ENCODE data around the gene BHLHE41. TPM values are rescaled to one million over a fixed set of nuclear protein-coding genes. Genes with fewer than 3 reads are reported as not detected.
A peak's percentile ranks its signal among the peaks of the same experiment; 100 is the strongest.

The BHLHE41 gene
- total RNA-seq, 1 donor from 2014 or later, result 2.9 TPM

GRCh38 chr12:26097046-26097878, 27.6 kb downstream of the BHLHE41 start:
- no peaks in the 10 kb centered on the region for H3K4me1 ChIP-seq
- H3K4me3 ChIP-seq, result no peak overlapping the region
- H3K36me3 ChIP-seq, result no peaks in the 10 kb centered on the region
- no peak overlapping the region for H3K27ac ChIP-seq
- H3K27me3 ChIP-seq, result no peaks in the 10 kb centered on the region
- TF ChIP-seq, protein P1, sequence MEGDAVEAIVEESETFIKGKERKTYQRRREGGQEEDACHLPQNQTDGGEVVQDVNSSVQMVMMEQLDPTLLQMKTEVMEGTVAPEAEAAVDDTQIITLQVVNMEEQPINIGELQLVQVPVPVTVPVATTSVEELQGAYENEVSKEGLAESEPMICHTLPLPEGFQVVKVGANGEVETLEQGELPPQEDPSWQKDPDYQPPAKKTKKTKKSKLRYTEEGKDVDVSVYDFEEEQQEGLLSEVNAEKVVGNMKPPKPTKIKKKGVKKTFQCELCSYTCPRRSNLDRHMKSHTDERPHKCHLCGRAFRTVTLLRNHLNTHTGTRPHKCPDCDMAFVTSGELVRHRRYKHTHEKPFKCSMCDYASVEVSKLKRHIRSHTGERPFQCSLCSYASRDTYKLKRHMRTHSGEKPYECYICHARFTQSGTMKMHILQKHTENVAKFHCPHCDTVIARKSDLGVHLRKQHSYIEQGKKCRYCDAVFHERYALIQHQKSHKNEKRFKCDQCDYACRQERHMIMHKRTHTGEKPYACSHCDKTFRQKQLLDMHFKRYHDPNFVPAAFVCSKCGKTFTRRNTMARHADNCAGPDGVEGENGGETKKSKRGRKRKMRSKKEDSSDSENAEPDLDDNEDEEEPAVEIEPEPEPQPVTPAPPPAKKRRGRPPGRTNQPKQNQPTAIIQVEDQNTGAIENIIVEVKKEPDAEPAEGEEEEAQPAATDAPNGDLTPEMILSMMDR (IDR thresholded peaks at IDR 0.05), result peak; percentile 87 to 95 (median 93)
- no peaks in the 10 kb centered on the region for H3K9me3 ChIP-seq
- peak in 1 of 2 donors; percentile 77 for DNase-seq (ENCODE audit: low spot score in 2 of 2)
- intact Hi-C loops (cut with DNase I), result loop anchor here (1.0 kb wide), 2 partner anchors 554 to 604 kb away; no protein-coding TSS in a partner anchor

- no peak for DNase-seq (ENCODE audit: low spot score in 2 of 2)
- TF ChIP-seq, protein P1 (IDR thresholded peaks at IDR 0.05), result no peak
- no peaks in the 10 kb centered on the region for H3K9me3 ChIP-seq
- no peak overlapping the region for H3K4me3 ChIP-seq
- H3K27ac ChIP-seq, result no peak overlapping the region
- no peaks in the 10 kb centered on the region for H3K27me3 ChIP-seq
- no peaks in the 10 kb centered on the region for H3K36me3 ChIP-seq
- intact Hi-C loops (cut with DNase I), result no loop called here
- H3K4me1 ChIP-seq, result no peaks in the 10 kb centered on the region
These were observed 28.8 kb downstream of the BHLHE41 start for GRCh38 chr12:26096036-26096435.

GRCh38 chr12:26095186-26095585, 29.7 kb downstream of the BHLHE41 start:
- Histone ChIP-seq H3K4me1 (no peaks in the 10 kb centered on the region), H3K27ac (no peak overlapping the region), H3K4me3 (no peak overlapping the region), H3K27me3 (no peaks in the 10 kb centered on the region), H3K36me3 (no peaks in the 10 kb centered on the region), H3K9me3 (no peaks in the 10 kb centered on the region)
- no peak for DNase-seq (ENCODE audit: low spot score in 2 of 2)
- TF ChIP-seq, protein P1 (IDR thresholded peaks at IDR 0.05), result no peak
- intact Hi-C loops (cut with DNase I), result no loop called here

GRCh38 chr12:26092346-26093105, 32.3 kb downstream of the BHLHE41 start:
- H3K4me3 ChIP-seq, result no peak overlapping the region
- H3K27ac ChIP-seq, result no peak overlapping the region
- TF ChIP-seq, protein P1 (IDR thresholded peaks at IDR 0.05), result no peak
- no peaks in the 10 kb centered on the region for H3K9me3 ChIP-seq
- intact Hi-C loops (cut with DNase I), result loop anchor here (5.0 kb wide), 1 partner anchor 655 kb away; no protein-coding TSS in a partner anchor
- H3K4me1 ChIP-seq, result no peaks in the 10 kb centered on the region
- no peak for DNase-seq (ENCODE audit: low spot score in 2 of 2)
- H3K36me3 ChIP-seq, result no peaks in the 10 kb centered on the region
- no peaks in the 10 kb centered on the region for H3K27me3 ChIP-seq

DNA sequence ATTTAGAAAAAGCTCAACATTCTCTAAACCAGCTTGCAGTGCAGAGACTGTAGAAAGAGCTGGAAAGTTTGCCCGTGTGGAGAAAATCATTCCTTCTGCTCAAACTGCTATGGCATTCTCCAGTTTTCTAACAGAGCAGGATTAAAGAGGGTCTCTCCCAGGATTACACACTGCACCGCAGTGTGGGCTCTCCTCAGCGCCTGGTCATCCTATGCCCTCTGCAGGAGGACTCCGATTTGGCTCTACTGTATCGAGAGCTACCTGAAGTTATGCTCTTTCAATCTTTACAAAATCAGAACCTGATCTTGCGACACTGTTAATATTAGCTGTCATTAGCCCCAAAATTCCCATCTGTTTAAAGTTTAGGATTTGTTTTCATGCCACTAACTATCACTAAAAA, 33.0 kb downstream of the BHLHE41 start:
- TF ChIP-seq, protein P1 (IDR thresholded peaks at IDR 0.05), result peak in 1 of 3 experiments; percentile 20
- Histone ChIP-seq H3K4me1 (no peaks in the 10 kb centered on the region), H3K9me3 (no peaks in the 10 kb centered on the region), H3K4me3 (no peak overlapping the region), H3K27ac (no peak overlapping the region), H3K36me3 (no peaks in the 10 kb centered on the region), H3K27me3 (no peaks in the 10 kb centered on the region)
- intact Hi-C loops (cut with DNase I), result loop anchor here (5.0 kb wide), 1 partner anchor 655 kb away; no protein-coding TSS in a partner anchor
- DNase-seq (ENCODE audit: low spot score in 2 of 2), result no peak

Data from ascending aorta (tissue), 2 donors.